Measurements from ENCODE around the gene LHX3. TPM values are rescaled to one million over a fixed set of nuclear protein-coding genes. Genes with fewer than 3 reads are reported as not detected.

LHX3 gene
- total and polyA plus RNA-seq, 2 donors (not counting 1 experiment from before 2014, with no cell fraction given) = 0.07 to 0.30 TPM

- WGBS (ENCODE audit: insufficient coverage) = 93% methylated on average over 5 of the region's 5 CpGs
- peaks cover 14 to 15% of the 10 kb centered on the region in 2 donors for H3K4me1 ChIP-seq (ENCODE audit: control insufficient read depth in 2 of 2, insufficient read depth in 2 of 2, low read length in 2 of 2)
- no peak overlapping the region for H3K27ac ChIP-seq (ENCODE audit: low read length in 2 of 2)
- H2AFZ ChIP-seq (ENCODE audit: insufficient read depth, low read depth, low read length, poor library complexity, severe bottlenecking) = no peak overlapping the region
- H4K20me1 ChIP-seq (ENCODE audit: control insufficient read depth, insufficient read depth, low read length, poor library complexity, severe bottlenecking) = peaks cover 74% of the 10 kb centered on the region
- Mint-ChIP-seq H3K27ac (no peak overlapping the region), H3K9me3 (ENCODE audit: insufficient read depth) (no peaks in the 10 kb centered on the region), H3K4me3 (no peak overlapping the region), H3K27me3 (peaks cover 14% of the 10 kb centered on the region), H3K4me1 (peaks cover 17% of the 10 kb centered on the region)
- no peak overlapping the region for H3K4me2 ChIP-seq (replicated peaks; ENCODE audit: low read depth, low read length, poor library complexity, severe bottlenecking)
- peaks cover 0 to 31% of the 10 kb centered on the region in 2 experiments for H3K36me3 ChIP-seq (replicated peaks in 1 of 2; ENCODE audit: control extremely low read depth in 1 of 2, control insufficient read depth in 1 of 2, extremely low read depth in 1 of 2, insufficient read depth in 2 of 2, low read length in 1 of 2)
- H3K9ac ChIP-seq (ENCODE audit: low read length) = no peak overlapping the region
- POLR2A ChIA-PET = interaction anchor here (0.7 kb wide), 1 partner anchor 19 kb away, joined by 3 read pairs; no protein-coding TSS in a partner anchor
- CTCF ChIA-PET = interaction anchor here (0.9 to 1.2 kb wide), 2 partner anchors 34 to 77 kb away, joined by 5 read pairs; no protein-coding TSS in a partner anchor
- H3K9me3 ChIP-seq (ENCODE audit: control extremely low read depth in 1 of 3, control insufficient read depth in 2 of 3, insufficient read depth in 1 of 3, low read length in 2 of 3) = peaks cover 0 to 36% (median 0%) of the 10 kb centered on the region in 3 donors
- ATAC-seq (ENCODE audit: low read depth) = no peak
- intact Hi-C loops (cut with micrococcal nuclease) = no loop called here
- peaks cover 0 to 41% (median 24%) of the 10 kb centered on the region in 4 experiments for H3K27me3 ChIP-seq (replicated peaks in 1 of 4; ENCODE audit: control extremely low read depth in 1 of 4, control insufficient read depth in 3 of 4, insufficient read depth in 4 of 4, low read length in 3 of 4)
- DNase-seq = no peak
- no peaks in the 10 kb centered on the region for H3K79me2 ChIP-seq (ENCODE audit: control insufficient read depth, insufficient read depth, low read length)
- no peak overlapping the region for H3K4me3 ChIP-seq (ENCODE audit: control extremely low read depth in 1 of 5, extremely low read depth in 1 of 5, insufficient read depth in 1 of 5, low read depth in 2 of 5, low read length in 4 of 5)
- TF ChIP-seq, protein P1, sequence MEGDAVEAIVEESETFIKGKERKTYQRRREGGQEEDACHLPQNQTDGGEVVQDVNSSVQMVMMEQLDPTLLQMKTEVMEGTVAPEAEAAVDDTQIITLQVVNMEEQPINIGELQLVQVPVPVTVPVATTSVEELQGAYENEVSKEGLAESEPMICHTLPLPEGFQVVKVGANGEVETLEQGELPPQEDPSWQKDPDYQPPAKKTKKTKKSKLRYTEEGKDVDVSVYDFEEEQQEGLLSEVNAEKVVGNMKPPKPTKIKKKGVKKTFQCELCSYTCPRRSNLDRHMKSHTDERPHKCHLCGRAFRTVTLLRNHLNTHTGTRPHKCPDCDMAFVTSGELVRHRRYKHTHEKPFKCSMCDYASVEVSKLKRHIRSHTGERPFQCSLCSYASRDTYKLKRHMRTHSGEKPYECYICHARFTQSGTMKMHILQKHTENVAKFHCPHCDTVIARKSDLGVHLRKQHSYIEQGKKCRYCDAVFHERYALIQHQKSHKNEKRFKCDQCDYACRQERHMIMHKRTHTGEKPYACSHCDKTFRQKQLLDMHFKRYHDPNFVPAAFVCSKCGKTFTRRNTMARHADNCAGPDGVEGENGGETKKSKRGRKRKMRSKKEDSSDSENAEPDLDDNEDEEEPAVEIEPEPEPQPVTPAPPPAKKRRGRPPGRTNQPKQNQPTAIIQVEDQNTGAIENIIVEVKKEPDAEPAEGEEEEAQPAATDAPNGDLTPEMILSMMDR (IDR thresholded peaks at IDR 0.05) = no peak
- TF ChIP-seq EZH2 (IDR thresholded peaks at IDR 0.05; ENCODE audit: borderline replicate concordance, insufficient read depth, low read depth, low read length, poor library complexity, severe bottlenecking) = no peak
Measured at GRCh38 chr9:136205707-136205992, 722 bp upstream of the LHX3 start.

DNA sequence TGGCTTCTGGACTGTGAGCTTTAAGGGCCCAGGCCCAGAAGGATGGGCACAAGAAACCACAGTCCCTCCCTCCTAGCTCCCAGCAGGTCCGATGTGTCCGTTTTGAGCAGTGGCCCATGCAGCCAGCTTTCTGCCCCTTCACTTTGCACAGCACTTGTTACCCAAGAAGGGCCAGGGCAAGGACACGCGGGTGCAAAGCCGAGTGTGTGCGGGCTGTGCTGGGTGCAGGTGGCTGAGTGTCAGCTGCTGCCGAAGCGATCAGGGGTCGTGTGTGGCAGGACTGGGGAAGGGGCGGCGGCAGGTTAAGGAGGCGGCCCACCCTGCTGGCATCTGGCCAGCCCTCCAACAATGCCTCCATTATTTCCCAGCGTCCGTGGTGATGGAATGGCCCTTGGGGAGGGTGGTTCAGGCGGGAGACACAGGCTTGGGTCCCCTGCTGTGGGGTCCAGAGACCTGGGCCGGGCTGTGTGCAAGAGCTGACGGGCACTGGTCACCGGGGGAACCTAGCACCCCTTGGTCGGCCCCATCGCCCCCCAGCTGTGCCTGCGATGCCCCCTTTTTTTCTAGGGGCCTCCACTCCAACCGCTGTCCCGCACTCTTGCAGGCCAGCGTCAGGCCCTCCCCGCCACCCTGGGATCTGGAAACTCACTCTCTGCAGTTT is 653 bp downstream of the LHX3 start:
- Histone ChIP-seq H3K9me3 (ENCODE audit: control extremely low read depth in 1 of 3, control insufficient read depth in 2 of 3, insufficient read depth in 1 of 3, low read length in 2 of 3) (peaks cover 0 to 48% (median 0%) of the 10 kb centered on the region in 3 donors), H3K36me3 (replicated peaks in 1 of 2; ENCODE audit: control extremely low read depth in 1 of 2, control insufficient read depth in 1 of 2, extremely low read depth in 1 of 2, insufficient read depth in 2 of 2, low read length in 1 of 2) (peaks cover 0 to 18% of the 10 kb centered on the region in 2 experiments), H3K27ac (ENCODE audit: low read length in 2 of 2) (no peak overlapping the region), H3K4me3 (ENCODE audit: control extremely low read depth in 1 of 5, extremely low read depth in 1 of 5, insufficient read depth in 1 of 5, low read depth in 2 of 5, low read length in 4 of 5) (no peak overlapping the region), H3K4me1 (ENCODE audit: control insufficient read depth in 2 of 2, insufficient read depth in 2 of 2, low read length in 2 of 2) (peaks cover 19% of the 10 kb centered on the region in 2 donors), H3K9ac (ENCODE audit: low read length) (no peak overlapping the region), H2AFZ (ENCODE audit: insufficient read depth, low read depth, low read length, poor library complexity, severe bottlenecking) (no peak overlapping the region), H4K20me1 (ENCODE audit: control insufficient read depth, insufficient read depth, low read length, poor library complexity, severe bottlenecking) (peaks cover 60% of the 10 kb centered on the region), H3K27me3 (replicated peaks in 1 of 4; ENCODE audit: control extremely low read depth in 1 of 4, control insufficient read depth in 3 of 4, insufficient read depth in 4 of 4, low read length in 3 of 4) (peaks cover 0 to 54% (median 35%) of the 10 kb centered on the region in 4 experiments), H3K4me2 (replicated peaks; ENCODE audit: low read depth, low read length, poor library complexity, severe bottlenecking) (no peak overlapping the region), H3K79me2 (ENCODE audit: control insufficient read depth, insufficient read depth, low read length) (no peaks in the 10 kb centered on the region)
- Mint-ChIP-seq H3K9me3 (ENCODE audit: insufficient read depth) (no peaks in the 10 kb centered on the region), H3K27me3 (peaks cover 16% of the 10 kb centered on the region), H3K4me1 (peaks cover 20% of the 10 kb centered on the region), H3K27ac (no peak overlapping the region), H3K4me3 (no peak overlapping the region)
- no peak for ATAC-seq (ENCODE audit: low read depth)
- 53% methylated on average over 20 of the region's 25 CpGs for WGBS (ENCODE audit: insufficient coverage)
- intact Hi-C loops (cut with micrococcal nuclease) = no loop called here
- ChIA-PET CTCF (no interaction called here), POLR2A (interaction anchor here (1.2 kb wide), 1 partner anchor 21 kb away, joined by 3 read pairs; no protein-coding TSS in a partner anchor)
- DNase-seq = no peak
- TF ChIP-seq, protein P1 (IDR thresholded peaks at IDR 0.05) = no peak
- no peak for TF ChIP-seq EZH2 (IDR thresholded peaks at IDR 0.05; ENCODE audit: borderline replicate concordance, insufficient read depth, low read depth, low read length, poor library complexity, severe bottlenecking)

Measured in B cell (primary cell).